Esophagus muscularis mucosa (tissue), 4 donors: ENCODE results near the gene CD2BP2. TPM values are rescaled to one million over a fixed set of nuclear protein-coding genes. Genes with fewer than 3 reads are reported as not detected.
A peak's percentile ranks its signal among the peaks of the same experiment; 100 is the strongest.

Experiments used
- DNase-seq: peaks from one replicate; pipeline ENCODE4 v3.0.0-alpha.2; 2017; ENCODE audit errors: extremely low spot score
- H3K27ac ChIP-seq, 4 donors: fragments of 200-600 bp; sonication (generic); replicated peaks in 1 of 4; 1 replicate in 3 of 4; 2 replicates in 1 of 4; pipeline ENCODE4 v1.5.1; 2016 to 2019; ENCODE audit warnings: mild to moderate bottlenecking in 1 of 4
- H3K27me3 ChIP-seq, 4 donors: fragments of 200-600 bp; sonication (generic); one replicate each; pipeline versions ENCODE4 v1.5.1 to v1.6.0; 2016 to 2019
- H3K36me3 ChIP-seq, 4 donors: fragments of 200-600 bp; sonication (generic); one replicate each; pipeline ENCODE4 v1.5.1; 2016 to 2019
- H3K4me1 ChIP-seq, 4 donors: fragments of 200-600 bp; sonication (generic); one replicate each; pipeline ENCODE4 v1.5.1; 2016 to 2019
- H3K4me3 ChIP-seq, 4 donors: fragments of 200-600 bp; sonication (generic); 1 replicate in 2 of 4; 2 replicates in 2 of 4; pipeline ENCODE4 v1.5.1; 2016 to 2019; ENCODE audit warnings: mild to moderate bottlenecking in 4 of 4, moderate library complexity in 1 of 4
- H3K9me3 ChIP-seq, 4 donors: fragments of 200-600 bp; sonication (generic); 1 replicate in 3 of 4; 2 replicates in 1 of 4; pipeline ENCODE4 v1.5.1; 2016 to 2019
- CTCF ChIP-seq, 3 experiments: fragments of 200-600 bp in 2 of 3; fragments of 450-650 bp in 1 of 3; sonication (generic) in 2 of 3; IDR thresholded peaks; one replicate each; pipeline ENCODE4 v1.5.1; 2017 to 2019; ENCODE audit warnings: antibody characterized with exemption in 3 of 3, mild to moderate bottlenecking in 2 of 3, moderate library complexity in 1 of 3
- EP300 ChIP-seq: sonication (generic); formaldehyde crosslinking; IDR thresholded peaks from one replicate; pipeline ENCODE4 v1.6.1; 2017; ENCODE audit warnings: antibody characterized with exemption
- POLR2A ChIP-seq: fragments of 450-650 bp; IDR thresholded peaks from one replicate; pipeline ENCODE4 v1.6.1; 2017; ENCODE audit warnings: antibody characterized with exemption, moderate library complexity, mild to moderate bottlenecking, low read depth
- POLR2AphosphoS5 ChIP-seq, 2 donors: sonication (generic); formaldehyde crosslinking; IDR thresholded peaks; one replicate each; pipeline ENCODE4 v1.6.1; 2017; ENCODE audit warnings: antibody characterized with exemption in 2 of 2
- WGBS: methylation state at CpG from one replicate; pipeline ENCODE4 v1.1.5; 2018; 5-methylcytosine and 5-hydroxymethylcytosine counted together
- intact Hi-C: fragments of 100-400 bp; cut with DNase I; formaldehyde crosslinking; loops from one replicate; pipeline ENCODE4 v1.15.1; 2023
- total RNA-seq, 4 donors: library from RNA; depleted of rRNA; stranded (reverse); fragments of >200 nt; gene quantifications; one replicate each; pipeline versions ENCODE4 v1.1.0 to v1.2.1, GENCODE V29; 2016

CD2BP2 gene
- total RNA-seq, 4 donors from 2014 or later: 24.9 to 63.9 (median 41.8) TPM

DNA sequence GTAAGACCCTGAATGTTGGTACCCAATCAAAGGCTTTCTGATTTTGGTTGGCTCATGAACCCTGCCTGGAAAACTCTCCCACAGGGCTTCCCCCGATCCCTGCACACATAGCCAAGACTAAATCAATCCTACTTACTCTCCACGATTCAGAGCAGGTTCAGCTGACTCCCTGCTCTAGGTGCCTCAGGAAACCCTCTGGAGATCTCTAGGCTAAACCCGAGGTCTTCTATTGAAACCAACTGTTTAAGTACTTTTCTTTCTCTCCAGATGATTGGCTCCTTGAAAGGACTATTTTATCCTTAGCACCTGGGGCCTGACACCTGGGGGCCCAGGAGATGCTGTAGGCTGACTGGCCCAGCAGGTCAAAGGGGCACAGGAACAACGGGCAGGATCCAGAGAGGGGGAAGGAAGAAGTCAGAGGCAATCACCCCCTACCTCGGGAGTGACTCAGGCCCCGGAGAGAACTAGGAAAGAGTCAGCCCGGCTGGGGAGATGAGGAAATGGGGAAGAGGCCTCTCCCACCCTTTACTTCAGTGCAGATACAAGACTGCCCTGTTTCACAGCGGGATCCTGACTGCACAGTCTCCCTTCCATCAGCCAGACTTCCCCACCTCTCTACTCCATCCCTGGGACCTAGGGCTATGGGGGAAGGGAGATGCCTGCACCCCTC lies 13.1 kb upstream of the CD2BP2 start:
- Histone ChIP-seq H3K4me1 (peaks cover 37 to 55% (median 53%) of the 10 kb centered on the region in 4 donors), H3K4me3 (peak overlapping the region; percentile 87 to 96 (median 92)), H3K27me3 (no peaks in the 10 kb centered on the region), H3K9me3 (no peaks in the 10 kb centered on the region), H3K27ac (peak overlapping the region; percentile 81 to 94 (median 86)), H3K36me3 (peaks cover 10 to 33% (median 22%) of the 10 kb centered on the region in 4 donors)
- no peak for TF ChIP-seq EP300
- TF ChIP-seq POLR2AphosphoS5 (IDR thresholded peaks at IDR 0.05): no peak
- no peak for TF ChIP-seq CTCF (IDR thresholded peaks at IDR 0.05)
- no peak for TF ChIP-seq POLR2A
- WGBS: 3% methylated on average over 8 of the region's 8 CpGs
- no peak for DNase-seq
- intact Hi-C loops: no loop called here

GRCh38 chr16:30367349-30368009 lies 12.4 kb upstream of the CD2BP2 start:
- Histone ChIP-seq H3K9me3 (no peaks in the 10 kb centered on the region), H3K27me3 (no peaks in the 10 kb centered on the region), H3K4me1 (peaks cover 37 to 55% (median 53%) of the 10 kb centered on the region in 4 donors), H3K4me3 (peak overlapping the region; percentile 87 to 96 (median 92)), H3K27ac (peak overlapping the region; percentile 81 to 94 (median 86)), H3K36me3 (peaks cover 10 to 41% (median 29%) of the 10 kb centered on the region in 4 donors)
- TF ChIP-seq POLR2A (no peak), POLR2AphosphoS5 (IDR thresholded peaks at IDR 0.05) (no peak), EP300 (no peak), CTCF (IDR thresholded peaks at IDR 0.05) (no peak)
- no peak for DNase-seq
- intact Hi-C loops: no loop called here
- 68% methylated on average over 9 of the region's 10 CpGs for WGBS

GRCh38 chr16:30366511-30366910 lies 11.4 kb upstream of the CD2BP2 start:
- DNase-seq: no peak
- TF ChIP-seq POLR2A (no peak), EP300 (no peak), CTCF (IDR thresholded peaks at IDR 0.05) (no peak), POLR2AphosphoS5 (IDR thresholded peaks at IDR 0.05) (no peak)
- intact Hi-C loops: no loop called here

DNA sequence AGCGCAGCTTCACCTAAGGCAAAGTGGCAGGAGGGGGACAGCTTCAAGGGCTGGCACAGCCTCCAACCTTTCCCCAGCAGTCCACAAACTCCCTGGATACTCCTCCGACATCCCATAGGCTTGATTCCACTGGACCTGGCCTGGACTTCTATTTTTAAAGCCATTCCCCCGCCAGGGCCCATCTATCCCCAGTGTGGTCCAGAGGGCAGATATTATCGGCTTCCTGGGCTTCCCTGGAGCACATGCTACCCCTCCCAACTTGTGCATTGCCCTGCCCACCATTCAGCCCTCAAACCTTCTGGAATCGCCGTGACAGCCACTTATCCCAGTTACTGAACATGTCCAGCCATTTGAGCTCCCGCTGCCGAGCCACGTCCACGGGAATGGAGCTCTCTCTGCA lies 10.1 kb upstream of the CD2BP2 start:
- H3K4me1 ChIP-seq: peaks cover 26 to 48% (median 45%) of the 10 kb centered on the region in 4 donors
- no peak overlapping the region for H3K27ac ChIP-seq
- no peak for DNase-seq
- no peaks in the 10 kb centered on the region for H3K9me3 ChIP-seq
- 75% methylated on average over 10 of the region's 10 CpGs for WGBS
- intact Hi-C loops: no loop called here
- peaks cover 10 to 64% (median 49%) of the 10 kb centered on the region in 4 donors for H3K36me3 ChIP-seq
- TF ChIP-seq CTCF (IDR thresholded peaks at IDR 0.05) (no peak), POLR2A (no peak), POLR2AphosphoS5 (IDR thresholded peaks at IDR 0.05) (no peak), EP300 (no peak)
- H3K27me3 ChIP-seq: no peaks in the 10 kb centered on the region
- H3K4me3 ChIP-seq: no peak overlapping the region

More at GRCh38 chr16:30366511-30366910, 11.4 kb upstream of the CD2BP2 start:
- Histone ChIP-seq H3K4me1 (peaks cover 29 to 54% (median 50%) of the 10 kb centered on the region in 4 donors), H3K4me3 (peak overlapping the region in 1 of 4 donors; percentile 96), H3K27me3 (no peaks in the 10 kb centered on the region), H3K9me3 (no peaks in the 10 kb centered on the region), H3K36me3 (peaks cover 10 to 51% (median 36%) of the 10 kb centered on the region in 4 donors), H3K27ac (peak overlapping the region in 1 of 4 donors; percentile 9)
- WGBS: 82% methylated on average over 4 of the region's 4 CpGs
